IPS-15b (cell line): ENCODE results near the gene IMPG2.
"Not testable (repeated sequence)": the region's sequence is repeated elsewhere in the genome, so short reads cannot be mapped to it uniquely, and the experiment has no call there.

Experiments used
- H3K27me3 ChIP-seq: one replicate; pipeline ENCODE4 v1.6.1; 2013; ENCODE audit warnings: low read length; ENCODE audit not compliant: control insufficient read depth, insufficient read depth
- H3K36me3 ChIP-seq: one replicate; pipeline ENCODE4 v1.6.1; 2013; ENCODE audit warnings: low read length; ENCODE audit not compliant: control insufficient read depth, insufficient read depth
- H3K4me1 ChIP-seq: one replicate; pipeline ENCODE4 v1.6.1; 2013; ENCODE audit warnings: mild to moderate bottlenecking, low read length; ENCODE audit not compliant: control insufficient read depth, insufficient read depth
- H3K4me3 ChIP-seq: one replicate; pipeline ENCODE4 v1.5.1; 2013; ENCODE audit warnings: low read depth, low read length
- H3K9ac ChIP-seq: one replicate; pipeline ENCODE4 v1.6.1; 2013; ENCODE audit warnings: low read depth, mild to moderate bottlenecking, low read length
- H3K9me3 ChIP-seq: one replicate; pipeline ENCODE4 v1.6.1; 2013; ENCODE audit warnings: mild to moderate bottlenecking, low read length; ENCODE audit not compliant: control insufficient read depth, insufficient read depth

Gene IMPG2

GRCh38 chr3:101320475-101320874, at the start of gene IMPG2:
IMPG2 (minus strand) TSS chr3:101320575; CDS start chr3:101320372, 203 bp downstream.
- Histone ChIP-seq H3K4me1 (no peaks in the 10 kb centered on the region), H3K9me3 (no peaks in the 10 kb centered on the region), H3K36me3 (no peaks in the 10 kb centered on the region), H3K27me3 (no peaks in the 10 kb centered on the region), H3K9ac (no peak within 1 kb of the TSS), H3K4me3 (no peak within 1 kb of the TSS)

GRCh38 chr3:101362406-101362805, 42.0 kb upstream of the IMPG2 start:
- H3K9me3 ChIP-seq, result no peaks in the 10 kb centered on the region
- no peak overlapping the region for H3K9ac ChIP-seq
- no peaks in the 10 kb centered on the region for H3K27me3 ChIP-seq
- no peaks in the 10 kb centered on the region for H3K4me1 ChIP-seq
- no peak overlapping the region for H3K4me3 ChIP-seq
- no peaks in the 10 kb centered on the region for H3K36me3 ChIP-seq

DNA sequence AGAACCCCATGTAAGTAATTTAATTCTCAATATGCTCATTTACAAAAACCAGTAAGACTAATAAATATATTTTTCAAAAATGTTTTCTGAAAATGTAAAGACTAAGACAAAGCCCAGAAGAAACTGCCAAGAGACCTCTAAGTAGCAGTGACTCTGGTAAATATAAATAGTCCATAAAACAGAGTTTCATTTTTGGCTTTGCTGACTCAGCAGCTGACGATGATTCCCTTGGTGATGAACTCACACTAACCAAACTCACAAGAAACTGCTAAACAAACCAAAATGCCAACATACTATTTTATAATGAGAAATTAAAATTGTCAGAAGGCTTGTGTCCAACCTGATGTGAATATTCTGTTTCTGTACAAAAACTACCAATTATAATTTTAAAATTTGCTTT, 31.5 kb upstream of the IMPG2 start:
- H3K9ac ChIP-seq, result no peak overlapping the region

GRCh38 chr3:101340591-101340990, 20.2 kb upstream of the IMPG2 start:
- Histone ChIP-seq H3K4me3 (no peak overlapping the region), H3K9me3 (no peaks in the 10 kb centered on the region), H3K27me3 (no peaks in the 10 kb centered on the region), H3K4me1 (no peaks in the 10 kb centered on the region), H3K9ac (no peak overlapping the region), H3K36me3 (no peaks in the 10 kb centered on the region)

More for the DNA sequence above, 31.5 kb upstream of the IMPG2 start:
- no peaks in the 10 kb centered on the region for H3K27me3 ChIP-seq
- H3K4me1 ChIP-seq, result no peaks in the 10 kb centered on the region
- no peak overlapping the region for H3K4me3 ChIP-seq
- H3K9me3 ChIP-seq, result no peaks in the 10 kb centered on the region
- H3K36me3 ChIP-seq, result no peaks in the 10 kb centered on the region

DNA sequence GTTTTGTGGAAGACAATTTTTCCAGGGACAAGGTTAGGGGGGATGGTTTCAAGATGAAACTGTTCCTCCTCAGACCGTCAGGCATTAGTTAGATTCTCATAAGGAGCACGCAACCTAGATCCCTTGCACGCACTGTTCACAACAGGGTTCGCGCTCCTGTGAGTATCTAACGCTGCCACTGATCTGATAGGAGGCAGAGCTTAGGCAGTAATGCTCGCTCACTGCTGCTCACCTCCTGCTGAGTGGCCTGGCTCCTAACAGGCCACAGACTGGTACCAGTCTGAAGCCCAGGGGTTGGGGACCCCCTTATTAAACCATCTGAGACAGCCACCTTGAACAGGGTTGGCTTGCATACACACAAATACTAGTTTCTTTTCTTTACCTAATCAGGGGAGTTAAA, 13.5 kb upstream of the IMPG2 start:
- H3K4me3 ChIP-seq, result no peak overlapping the region
- H3K36me3 ChIP-seq, result no peaks in the 10 kb centered on the region
- H3K9me3 ChIP-seq, result no peaks in the 10 kb centered on the region
- H3K4me1 ChIP-seq, result no peaks in the 10 kb centered on the region
- no peaks in the 10 kb centered on the region for H3K27me3 ChIP-seq
- no peak overlapping the region for H3K9ac ChIP-seq

GRCh38 chr3:101329016-101329673, 8.8 kb upstream of the IMPG2 start:
- no peaks in the 10 kb centered on the region for H3K4me1 ChIP-seq
- H3K27me3 ChIP-seq, result no peaks in the 10 kb centered on the region
- no peaks in the 10 kb centered on the region for H3K9me3 ChIP-seq
- H3K4me3 ChIP-seq, result no peak overlapping the region
- H3K36me3 ChIP-seq, result no peaks in the 10 kb centered on the region
- H3K9ac ChIP-seq, result no peak overlapping the region

GRCh38 chr3:101325393-101326134, 5.2 kb upstream of the IMPG2 start:
- Histone ChIP-seq H3K36me3 (no peaks in the 10 kb centered on the region), H3K4me3 (no peak overlapping the region), H3K4me1 (no peaks in the 10 kb centered on the region), H3K27me3 (no peaks in the 10 kb centered on the region), H3K9ac (no peak overlapping the region), H3K9me3 (no peaks in the 10 kb centered on the region)

GRCh38 chr3:101319531-101319930, 844 bp downstream of the IMPG2 start:
- Histone ChIP-seq H3K4me3 (no peak overlapping the region), H3K9me3 (no peaks in the 10 kb centered on the region), H3K27me3 (no peaks in the 10 kb centered on the region), H3K36me3 (no peaks in the 10 kb centered on the region), H3K9ac (no peak overlapping the region), H3K4me1 (no peaks in the 10 kb centered on the region)

GRCh38 chr3:101312545-101312944, 7.8 kb downstream of the IMPG2 start:
- Histone ChIP-seq H3K36me3 (no peaks in the 10 kb centered on the region), H3K9me3 (no peaks in the 10 kb centered on the region), H3K9ac (no peak overlapping the region), H3K27me3 (no peaks in the 10 kb centered on the region), H3K4me1 (no peaks in the 10 kb centered on the region), H3K4me3 (no peak overlapping the region)

DNA sequence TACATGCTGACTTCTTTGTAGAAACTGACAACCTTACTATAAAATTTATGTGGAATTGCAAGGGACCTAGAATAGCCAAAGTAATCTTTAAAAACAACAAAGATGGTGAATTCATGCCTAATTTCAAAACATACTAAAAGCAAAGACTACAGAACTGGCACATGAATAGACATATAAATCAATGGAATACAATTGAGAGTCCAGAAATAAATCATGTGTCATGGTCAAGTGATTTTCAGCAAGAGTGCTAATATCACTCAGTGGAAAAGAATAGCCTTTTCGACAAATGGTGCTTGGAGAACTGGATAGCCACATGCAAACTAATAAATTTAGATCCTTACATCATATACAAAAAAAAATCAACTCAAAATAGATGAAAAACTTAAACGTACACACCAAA, 8.7 kb downstream of the IMPG2 start:
- Histone ChIP-seq H3K4me1 (no peaks in the 10 kb centered on the region), H3K4me3 (no peak overlapping the region), H3K27me3 (no peaks in the 10 kb centered on the region), H3K36me3 (no peaks in the 10 kb centered on the region), H3K9ac (no peak overlapping the region), H3K9me3 (no peaks in the 10 kb centered on the region)

- no peaks in the 10 kb centered on the region for H3K36me3 ChIP-seq
- H3K27me3 ChIP-seq, result no peaks in the 10 kb centered on the region
- no peaks in the 10 kb centered on the region for H3K9me3 ChIP-seq
- no peak overlapping the region for H3K9ac ChIP-seq
- H3K4me3 ChIP-seq, result no peak overlapping the region
- H3K4me1 ChIP-seq, result no peaks in the 10 kb centered on the region
Observed at GRCh38 chr3:101310978-101311375, 9.4 kb downstream of the IMPG2 start.

DNA sequence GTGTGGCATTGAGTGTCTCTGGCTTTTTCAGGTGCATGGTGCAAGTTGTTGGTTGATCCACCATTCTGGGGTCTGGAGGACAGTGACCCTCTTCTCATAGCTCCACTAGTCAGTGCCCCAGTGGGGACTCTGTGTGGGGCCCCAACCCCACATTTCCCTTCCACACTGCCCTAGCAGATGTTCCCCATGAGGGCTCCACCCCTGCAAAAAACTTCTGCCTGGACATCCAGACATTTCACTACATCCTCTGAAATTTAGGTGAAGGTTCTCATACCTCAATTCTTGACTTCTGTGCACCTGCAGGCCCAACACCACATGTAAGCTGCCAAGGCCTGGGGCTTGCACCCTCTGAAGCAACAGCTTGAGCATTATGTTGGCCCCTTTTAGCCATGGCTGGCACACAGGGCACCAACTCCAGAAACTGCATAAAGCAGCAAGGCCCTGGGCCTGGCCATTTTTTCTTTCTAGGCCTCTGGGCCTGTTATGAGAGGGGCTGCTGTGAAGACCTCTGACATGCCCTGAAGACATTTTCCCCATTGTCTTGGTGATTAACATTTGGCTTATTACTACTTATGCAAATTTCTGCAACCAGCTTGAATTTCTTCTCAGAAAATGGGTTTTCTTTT, 12.1 kb downstream of the IMPG2 start:
- not testable (repeated sequence) for H3K36me3 ChIP-seq, H3K4me3 ChIP-seq, H3K9ac ChIP-seq, H3K27me3 ChIP-seq, H3K9me3 ChIP-seq, H3K4me1 ChIP-seq
